TTC549 (cell line): ENCODE results near the gene OXTR.

Source experiments
- FAIRE-seq: peaks from 2 replicates; lab custom pipeline; 2012; peaks lifted over from hg19 to GRCh38; lab: Jason Lieb, UNC

OXTR gene

DNA sequence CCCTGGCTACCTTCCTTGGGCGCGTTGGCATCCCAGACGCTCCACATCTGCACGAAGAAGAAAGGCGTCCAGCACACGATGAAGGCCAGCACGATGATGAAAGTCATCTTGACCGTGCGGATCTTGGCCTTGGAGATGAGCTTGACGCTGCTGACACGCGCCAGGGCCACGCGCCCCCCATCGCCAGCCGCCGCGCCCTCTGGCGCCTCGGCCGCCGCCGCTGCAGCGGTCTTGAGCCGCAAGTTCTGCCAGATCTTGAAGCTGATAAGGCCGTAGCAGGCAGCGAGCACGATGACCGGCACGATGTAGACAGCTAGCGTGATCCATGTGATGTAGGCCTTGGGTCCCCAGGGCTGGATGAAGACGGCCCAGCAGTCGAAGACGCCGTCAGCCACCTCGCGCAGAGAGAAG lies 2.2 kb downstream of the OXTR start:
- no peak for FAIRE-seq

GRCh38 chr3:8766148-8766547 lies 3.3 kb downstream of the OXTR start:
- no peak for FAIRE-seq

GRCh38 chr3:8765528-8765927 lies 3.9 kb downstream of the OXTR start:
- FAIRE-seq, result no peak

GRCh38 chr3:8764528-8764927 lies 4.9 kb downstream of the OXTR start:
- no peak for FAIRE-seq

GRCh38 chr3:8762607-8763377 lies 6.6 kb downstream of the OXTR start:
- FAIRE-seq, result no peak

GRCh38 chr3:8761866-8762265 lies 7.5 kb downstream of the OXTR start:
- FAIRE-seq, result no peak

GRCh38 chr3:8760506-8760905 lies 8.9 kb downstream of the OXTR start:
- no peak for FAIRE-seq

GRCh38 chr3:8760091-8760490 lies 9.3 kb downstream of the OXTR start:
- FAIRE-seq, result no peak

DNA sequence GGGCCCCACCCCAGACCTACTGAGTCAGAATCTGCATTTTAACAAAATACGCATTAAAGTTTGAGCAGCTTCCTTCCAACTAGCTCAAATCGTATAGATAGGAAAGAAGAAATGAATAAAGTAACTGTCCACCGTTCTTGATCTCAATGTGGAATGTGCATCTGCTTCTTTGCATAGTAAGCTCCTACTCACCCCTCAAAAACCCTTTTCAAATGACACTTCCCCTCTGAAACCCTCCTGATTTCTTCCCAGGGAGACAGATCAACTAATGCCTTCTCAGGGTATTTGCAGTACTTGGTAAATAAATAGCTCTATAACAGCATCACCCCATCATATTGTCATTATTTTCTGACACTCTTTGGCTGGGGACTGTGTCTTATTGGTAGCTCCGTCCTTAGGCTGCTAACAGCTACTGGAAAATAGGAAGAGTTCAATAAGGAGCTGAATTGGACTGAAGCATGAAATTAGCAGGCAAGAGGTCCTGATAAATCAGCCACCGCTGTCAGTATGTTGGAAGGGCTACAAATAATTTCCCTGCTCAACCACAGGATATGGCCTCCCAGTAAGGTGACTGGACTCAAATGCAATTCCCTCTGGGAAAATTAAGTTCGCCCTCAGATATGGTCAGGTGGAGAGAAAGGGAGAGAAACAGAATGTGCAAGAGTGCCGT lies 10.2 kb downstream of the OXTR start:
- no peak for FAIRE-seq

GRCh38 chr3:8757551-8758518 lies 11.6 kb downstream of the OXTR start:
- FAIRE-seq, result no peak

DNA sequence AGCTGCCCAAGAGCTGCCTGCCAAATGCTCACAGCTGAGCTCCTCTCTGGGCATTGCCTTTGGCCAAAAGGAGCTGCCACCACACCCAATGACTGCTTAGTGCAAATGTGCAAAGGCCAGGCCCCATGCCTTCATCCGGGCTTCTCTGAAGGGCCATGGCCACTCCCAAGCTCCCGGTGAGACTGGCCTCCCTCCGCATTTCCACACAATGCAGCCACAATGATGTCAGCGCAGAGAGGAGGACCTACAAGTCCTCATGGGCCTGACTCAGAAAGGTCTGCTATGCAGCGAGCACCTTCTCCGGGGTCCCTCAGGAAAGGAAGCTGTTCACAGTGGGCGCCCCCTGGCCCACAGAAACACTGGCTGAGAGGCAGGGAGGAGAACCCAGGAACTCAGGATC lies 12.7 kb downstream of the OXTR start:
- no peak for FAIRE-seq

DNA sequence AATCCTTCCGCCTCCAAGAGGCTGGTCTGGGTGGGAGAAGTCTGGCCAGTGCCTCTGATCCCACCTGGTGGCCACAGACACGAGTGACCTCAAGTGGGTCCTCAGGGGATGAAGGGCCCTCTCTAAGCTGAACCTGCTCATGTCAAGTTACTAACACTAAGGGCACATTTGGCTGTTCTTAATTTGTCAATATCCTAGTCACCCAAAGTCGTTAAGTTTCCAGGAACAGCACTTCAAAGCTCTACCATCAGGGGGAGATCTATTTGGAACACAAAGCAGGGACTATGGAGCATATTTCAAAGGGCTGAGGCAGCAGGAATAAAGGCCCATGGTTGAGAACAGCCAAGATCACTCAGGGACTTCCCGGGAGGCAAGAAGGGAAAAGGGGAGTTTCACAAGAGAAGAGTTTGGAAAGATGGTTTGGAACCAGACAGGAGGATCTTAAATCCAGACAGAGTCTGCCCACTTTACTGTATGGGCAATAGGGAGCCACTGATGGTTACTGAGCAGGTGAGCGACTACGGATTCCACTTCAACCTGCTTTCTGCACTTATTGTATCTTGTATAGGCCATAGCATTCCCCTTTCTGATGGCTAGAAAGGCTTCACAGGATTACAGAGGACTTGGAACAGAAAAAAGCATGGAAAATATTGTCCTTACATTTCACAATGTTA lies 13.7 kb downstream of the OXTR start:
- FAIRE-seq, result no peak

DNA sequence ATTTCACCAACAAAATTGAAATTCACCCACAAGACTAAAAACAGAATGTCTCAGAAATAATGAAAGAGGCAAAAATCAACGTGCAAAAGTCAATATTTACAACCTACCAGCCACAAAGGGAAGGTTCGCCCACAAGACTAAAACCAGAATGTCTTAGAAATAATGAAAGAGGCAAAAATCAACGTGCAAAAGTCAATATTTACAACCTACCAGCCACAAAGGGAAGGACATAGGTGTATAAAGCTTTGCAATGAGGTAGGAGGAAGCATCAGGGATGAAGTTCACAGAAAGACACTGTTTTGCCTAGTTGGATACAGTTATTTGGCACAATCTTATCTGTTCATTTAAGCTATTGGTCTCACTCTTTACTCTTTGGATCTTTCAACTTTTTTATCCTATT lies 14.3 kb downstream of the OXTR start:
- FAIRE-seq, result no peak

- FAIRE-seq, result no peak
These were observed 16.6 kb downstream of the OXTR start for GRCh38 chr3:8752832-8753231.

GRCh38 chr3:8749316-8749715 lies 20.1 kb downstream of the OXTR start:
- FAIRE-seq, result no peak

GRCh38 chr3:8746780-8747345 lies 22.6 kb downstream of the OXTR start:
- no peak for FAIRE-seq

DNA sequence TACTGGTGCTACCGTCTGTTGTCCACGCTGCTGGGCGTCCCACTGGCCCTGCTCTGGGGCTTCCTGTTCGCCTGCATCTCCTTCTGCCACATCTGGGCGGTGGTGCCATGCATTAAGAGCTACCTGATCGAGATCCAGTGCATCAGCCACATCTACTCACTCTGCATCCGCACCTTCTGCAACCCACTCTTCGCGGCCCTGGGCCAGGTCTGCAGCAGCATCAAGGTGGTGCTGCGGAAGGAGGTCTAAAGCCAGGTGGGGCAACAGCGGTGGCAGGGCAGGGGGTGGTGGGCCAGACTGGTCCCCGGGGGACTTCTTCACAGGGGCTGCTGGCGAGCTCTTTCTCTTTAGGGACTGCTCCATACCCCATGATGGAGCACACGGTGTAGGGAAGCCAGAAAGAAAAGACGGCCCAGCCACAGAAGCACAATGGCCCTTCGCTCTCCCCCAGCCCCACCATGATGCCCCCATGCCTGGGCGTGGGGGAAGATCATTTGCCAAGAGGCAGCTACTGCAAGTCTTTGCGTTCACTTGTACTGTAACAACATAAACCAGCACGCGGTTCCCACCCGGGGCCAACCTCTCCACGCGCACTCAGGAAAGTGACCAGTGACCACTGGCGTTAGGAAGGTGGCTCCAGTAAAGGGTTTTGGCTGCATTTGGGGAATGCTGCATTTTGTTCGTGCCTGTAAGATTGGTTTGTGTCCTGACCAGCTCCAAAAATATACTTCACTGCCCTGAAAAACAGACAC lies 23.6 kb downstream of the OXTR start:
- no peak for FAIRE-seq

DNA sequence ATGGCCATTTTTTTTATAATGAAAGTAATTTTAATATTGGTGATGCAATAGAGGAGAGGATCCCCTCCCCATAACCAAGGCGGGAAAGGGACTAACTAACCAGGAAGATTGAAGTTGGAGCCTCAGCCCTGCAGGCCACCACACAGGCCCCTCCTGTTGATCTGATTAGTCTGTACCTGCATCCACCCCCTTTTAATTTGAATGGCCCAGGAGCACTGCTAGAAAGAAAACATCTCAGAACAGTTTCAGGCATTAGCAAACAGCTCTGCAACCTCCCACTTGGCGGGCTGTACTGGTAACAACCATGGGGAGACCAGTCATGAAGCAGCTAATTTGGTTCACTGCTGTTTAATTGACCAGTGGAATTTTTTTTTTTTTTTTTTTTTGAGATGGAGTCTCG lies 25.5 kb downstream of the OXTR start:
- no peak for FAIRE-seq

- no peak for FAIRE-seq
These were observed 26.3 kb downstream of the OXTR start for GRCh38 chr3:8743021-8743601.

- no peak for FAIRE-seq
These were observed 27.7 kb downstream of the OXTR start for GRCh38 chr3:8741581-8742261.
